HG02973 (cell line): ENCODE results near the gene ZBTB42.

ENCODE experiments used
- ATAC-seq: cut with Tn5 transposase; IDR thresholded peaks from one replicate; pipeline ENCODE4 v1.9.1; 2021; ENCODE audit warnings: moderate library complexity; ENCODE audit not compliant: unreplicated experiment

The ZBTB42 gene

GRCh38 chr14:104782086-104782807 lies 18.7 kb upstream of the ZBTB42 start:
- no peak for ATAC-seq

DNA sequence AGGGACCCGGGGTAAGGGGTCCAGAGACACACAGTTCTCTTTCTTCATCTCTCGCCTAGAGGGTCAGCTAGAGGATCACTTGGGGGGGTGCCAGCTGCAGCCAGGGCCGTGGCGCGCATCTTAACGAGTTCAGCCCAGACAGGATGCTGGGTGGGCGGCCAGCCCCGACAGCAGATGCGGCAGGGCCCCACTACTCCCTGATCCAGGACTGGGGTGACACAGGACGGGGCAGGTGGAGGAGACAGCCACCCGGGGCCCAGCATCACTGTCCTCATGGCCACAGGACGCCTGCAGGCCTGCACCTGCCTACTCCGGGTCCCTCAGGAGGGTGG lies 18.1 kb upstream of the ZBTB42 start:
- no peak for ATAC-seq

DNA sequence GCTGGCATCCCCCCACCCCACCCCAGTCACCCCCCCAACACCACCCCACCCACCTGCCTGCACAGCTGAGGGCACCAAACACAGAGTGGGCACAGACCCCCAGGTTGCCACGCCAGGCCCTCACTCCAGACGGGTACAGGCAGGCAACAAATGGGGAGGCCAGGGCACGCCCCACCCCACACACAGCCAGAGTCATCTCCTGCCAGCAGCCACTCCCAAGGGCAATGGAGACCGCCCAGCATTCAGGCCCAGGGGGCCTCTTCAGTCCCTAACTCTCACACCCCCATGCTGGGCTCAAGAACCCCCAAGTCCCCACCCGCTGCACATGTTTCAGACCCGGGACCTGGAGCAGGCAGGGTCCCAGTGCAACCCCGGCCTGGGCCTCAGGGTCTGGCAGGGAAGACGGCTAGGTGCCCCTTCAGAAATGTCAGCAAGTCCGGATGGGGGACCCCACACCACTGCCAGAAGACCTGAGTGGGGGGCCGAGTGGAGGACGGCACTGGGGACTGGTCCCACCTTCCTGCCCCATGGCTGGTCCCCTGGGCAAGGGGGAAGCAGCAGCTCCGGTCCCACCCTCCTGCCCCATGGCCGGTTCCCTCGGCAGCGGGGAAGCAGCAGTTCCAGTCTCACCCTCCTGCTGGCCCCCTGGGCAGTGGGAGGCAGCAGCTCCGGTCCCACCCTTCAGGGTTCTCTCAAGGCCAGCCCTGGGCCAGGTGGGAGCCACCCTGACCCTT lies 17.2 kb upstream of the ZBTB42 start:
- ATAC-seq, result no peak

DNA sequence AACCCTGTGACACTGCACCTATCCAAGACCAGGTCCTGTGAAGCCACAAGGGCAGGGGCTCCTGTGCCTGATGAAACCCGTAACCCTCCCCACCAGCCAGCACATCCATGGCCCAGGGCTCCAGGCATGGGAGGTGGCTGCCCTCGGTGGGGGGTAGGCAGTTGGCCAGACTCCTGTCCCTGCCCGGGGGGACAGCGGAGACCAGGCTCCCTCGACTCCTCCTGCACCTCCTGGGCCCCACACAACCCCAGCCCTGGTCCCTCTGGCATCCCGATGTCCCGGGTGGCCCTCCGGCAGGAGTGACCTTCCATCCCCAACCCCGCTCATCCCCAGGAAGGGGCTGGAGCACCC lies 16.7 kb upstream of the ZBTB42 start:
- ATAC-seq, result no peak

DNA sequence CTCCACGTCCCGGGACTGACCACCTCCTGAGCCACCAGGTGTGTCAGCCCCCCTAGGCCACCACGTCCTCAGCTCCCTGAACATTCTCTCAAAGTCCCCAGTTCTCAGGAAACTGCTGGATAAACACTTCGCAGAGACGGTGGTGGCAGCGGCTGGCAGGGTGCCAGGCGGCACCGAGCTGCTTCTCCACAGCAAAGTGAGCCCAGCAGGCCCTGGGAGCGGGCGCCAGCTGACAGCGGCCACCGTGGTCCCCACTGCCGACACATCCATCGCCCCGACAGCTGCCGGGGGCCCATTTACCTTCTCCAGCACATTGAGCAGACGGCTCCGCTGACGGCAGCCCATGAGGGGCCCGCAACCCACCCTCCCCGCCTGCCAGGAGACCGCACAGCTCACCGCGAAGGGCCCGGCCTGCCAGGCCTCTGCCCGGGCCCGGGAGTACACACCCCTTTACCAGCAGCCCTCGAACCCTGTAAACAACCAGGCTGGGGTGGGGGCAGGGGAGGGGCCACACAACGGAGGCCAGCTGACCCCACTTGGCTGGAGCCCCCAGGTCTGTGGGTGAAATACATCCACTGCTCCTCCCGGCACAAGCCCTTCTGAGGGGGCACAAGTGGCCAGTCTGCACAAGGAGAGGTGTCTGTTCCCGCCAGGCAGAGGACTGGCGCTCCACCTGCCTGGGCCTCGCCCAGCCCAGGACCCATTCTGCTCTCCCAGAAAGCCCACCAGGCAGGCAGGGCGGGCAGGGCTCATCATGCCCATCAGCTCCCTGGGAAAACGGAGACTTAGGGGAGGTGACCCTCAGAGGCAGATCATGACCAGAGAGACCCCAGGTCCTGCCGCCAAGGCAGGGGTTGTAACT lies 15.8 kb upstream of the ZBTB42 start:
- ATAC-seq, result no peak

- ATAC-seq, result no peak
Observed at GRCh38 chr14:104785708-104786080, 15.2 kb upstream of the ZBTB42 start.

DNA sequence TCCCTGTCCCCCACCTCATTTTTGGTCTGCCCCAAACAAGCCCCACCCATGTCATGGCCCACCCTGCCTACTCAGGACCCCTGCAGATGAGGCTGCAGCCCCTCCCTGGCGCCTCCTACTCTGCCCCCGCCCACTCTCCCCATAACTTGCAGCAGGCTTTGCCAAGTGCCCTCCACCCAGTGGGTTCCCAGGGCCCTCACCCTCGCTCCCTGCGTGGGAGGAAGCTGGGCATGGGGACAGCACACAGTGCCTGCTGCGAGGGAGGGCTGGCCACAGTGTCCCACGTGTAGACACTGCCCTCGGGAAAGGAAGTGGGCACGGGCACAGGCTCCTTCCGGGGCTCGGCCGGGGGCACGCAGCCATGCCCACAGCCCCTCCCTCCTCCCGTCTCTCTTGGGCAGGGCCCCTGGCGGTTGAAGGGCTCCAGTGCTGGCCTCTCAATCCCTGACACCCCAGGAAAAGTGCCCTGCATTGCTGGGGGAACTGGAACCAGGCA lies 14.8 kb upstream of the ZBTB42 start:
- ATAC-seq, result no peak

DNA sequence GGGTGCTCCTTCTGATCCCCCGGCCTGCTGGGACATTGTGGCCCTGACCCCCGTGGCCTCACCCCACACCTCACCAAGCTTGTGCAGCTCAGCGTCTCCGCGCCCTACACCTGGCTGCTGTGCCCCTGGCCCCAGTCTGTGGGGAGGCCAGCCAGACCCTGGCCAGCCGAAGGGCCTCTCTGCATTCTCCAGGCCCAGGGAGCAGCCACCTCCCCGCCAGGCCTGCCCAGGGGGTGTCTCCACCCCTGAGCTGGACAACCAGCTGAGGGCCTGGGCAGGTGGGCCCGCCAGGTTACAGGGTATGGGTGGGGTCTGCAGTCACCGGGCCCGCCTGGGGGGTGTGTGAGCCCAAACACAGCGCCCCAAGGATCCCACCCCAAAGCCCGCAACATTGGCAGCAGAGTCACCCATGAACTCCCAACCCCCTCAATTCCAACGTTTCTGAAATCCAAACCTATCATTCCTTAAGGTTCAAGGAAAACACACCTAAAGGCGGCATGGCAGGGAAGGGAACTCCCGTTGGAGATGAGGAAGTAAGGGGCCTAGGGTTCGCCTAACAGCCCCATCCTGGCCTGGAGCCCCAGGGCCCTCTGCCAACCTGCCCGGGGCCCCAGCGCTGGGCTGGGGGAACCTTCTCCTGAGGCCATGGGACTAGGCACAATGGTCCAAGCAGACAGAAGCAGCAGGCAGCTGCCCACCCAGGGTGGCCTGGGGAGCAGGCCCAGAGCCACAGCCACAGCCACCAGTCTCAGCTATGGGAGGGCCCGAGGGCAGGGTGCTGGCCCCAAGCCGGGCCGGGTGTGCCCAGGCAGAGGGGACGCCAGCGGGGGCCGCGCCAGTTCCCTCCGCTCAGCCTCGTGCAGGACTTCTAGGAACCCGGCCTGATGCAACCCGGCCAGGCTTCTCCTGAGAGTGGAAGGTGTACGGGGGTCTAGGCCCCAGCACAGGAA lies 13.9 kb upstream of the ZBTB42 start:
- ATAC-seq, result no peak

DNA sequence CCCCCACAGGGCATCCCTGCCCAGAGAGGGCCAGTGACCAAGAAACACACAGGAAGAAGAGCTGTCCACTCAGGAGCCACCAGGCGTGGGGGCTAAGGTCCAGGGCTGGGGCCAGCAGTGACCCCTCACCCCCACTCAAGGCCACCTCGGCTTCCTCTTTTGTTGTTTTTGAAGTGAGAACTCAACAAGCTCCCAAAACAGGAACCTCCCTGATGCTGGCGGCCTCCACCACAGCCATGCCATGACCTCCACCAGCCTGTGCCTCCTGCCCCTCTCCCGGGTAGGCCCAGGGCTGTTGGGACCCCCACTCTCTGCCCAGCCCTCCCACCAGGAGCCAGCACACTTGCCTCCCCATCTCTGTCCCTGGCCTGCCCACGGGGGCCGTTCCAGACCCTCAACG lies 13.2 kb upstream of the ZBTB42 start:
- ATAC-seq, result no peak

DNA sequence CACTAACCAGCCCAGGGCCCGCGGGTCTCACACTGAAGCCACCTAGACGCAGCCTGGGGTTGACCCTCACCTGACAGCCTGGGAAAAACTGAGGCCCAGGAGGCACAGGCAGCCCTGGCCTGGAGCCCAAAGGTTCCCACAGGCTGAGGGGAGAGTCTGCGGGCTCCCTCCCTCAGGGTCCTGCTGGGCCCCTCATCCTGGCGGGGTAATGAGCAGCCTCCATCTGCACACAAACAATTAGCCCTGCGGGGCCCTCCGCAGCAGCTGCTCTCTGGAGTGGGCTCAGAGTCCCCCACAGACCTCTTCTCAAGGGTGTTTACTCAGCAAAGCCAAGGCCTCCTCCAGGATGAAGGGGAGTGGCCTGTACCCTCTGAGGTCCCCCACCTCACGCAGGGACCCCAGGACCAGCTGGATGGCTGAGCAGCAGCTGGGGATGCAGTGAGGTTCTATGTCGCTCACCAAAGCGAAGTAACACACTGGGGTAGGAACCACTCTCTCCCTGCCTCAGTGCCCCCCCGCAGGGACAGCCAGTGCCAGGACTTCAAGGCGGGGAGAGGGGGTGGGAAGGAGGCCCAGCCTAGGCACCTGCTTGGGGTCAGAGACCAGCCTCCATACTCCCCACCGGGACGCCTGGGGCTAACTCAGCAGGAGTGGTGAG lies 12.6 kb upstream of the ZBTB42 start:
- ATAC-seq, result no peak

- no peak for ATAC-seq
Observed at GRCh38 chr14:104788873-104789663, 11.8 kb upstream of the ZBTB42 start.

GRCh38 chr14:104789752-104790743 lies 10.9 kb upstream of the ZBTB42 start:
- ATAC-seq, result no peak

DNA sequence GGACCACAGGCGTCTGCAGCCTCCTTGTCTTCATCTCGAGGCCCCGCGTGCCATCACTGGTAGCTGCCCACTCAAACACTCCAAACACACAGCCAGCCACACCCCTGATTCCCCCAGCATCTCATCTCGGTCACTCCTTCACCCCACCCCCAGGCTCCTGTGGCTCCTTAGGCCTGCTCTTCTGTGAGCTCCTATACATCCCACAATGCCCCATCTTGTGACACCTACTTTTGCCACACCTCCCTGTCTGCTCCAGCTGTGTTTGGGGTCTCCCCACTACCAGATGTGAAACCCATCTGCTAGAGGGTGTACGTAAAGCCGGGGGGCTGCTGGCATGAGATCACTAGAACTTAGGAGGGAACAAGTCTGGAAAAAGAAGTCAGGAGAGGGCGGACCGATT lies 9.5 kb upstream of the ZBTB42 start:
- no peak for ATAC-seq

DNA sequence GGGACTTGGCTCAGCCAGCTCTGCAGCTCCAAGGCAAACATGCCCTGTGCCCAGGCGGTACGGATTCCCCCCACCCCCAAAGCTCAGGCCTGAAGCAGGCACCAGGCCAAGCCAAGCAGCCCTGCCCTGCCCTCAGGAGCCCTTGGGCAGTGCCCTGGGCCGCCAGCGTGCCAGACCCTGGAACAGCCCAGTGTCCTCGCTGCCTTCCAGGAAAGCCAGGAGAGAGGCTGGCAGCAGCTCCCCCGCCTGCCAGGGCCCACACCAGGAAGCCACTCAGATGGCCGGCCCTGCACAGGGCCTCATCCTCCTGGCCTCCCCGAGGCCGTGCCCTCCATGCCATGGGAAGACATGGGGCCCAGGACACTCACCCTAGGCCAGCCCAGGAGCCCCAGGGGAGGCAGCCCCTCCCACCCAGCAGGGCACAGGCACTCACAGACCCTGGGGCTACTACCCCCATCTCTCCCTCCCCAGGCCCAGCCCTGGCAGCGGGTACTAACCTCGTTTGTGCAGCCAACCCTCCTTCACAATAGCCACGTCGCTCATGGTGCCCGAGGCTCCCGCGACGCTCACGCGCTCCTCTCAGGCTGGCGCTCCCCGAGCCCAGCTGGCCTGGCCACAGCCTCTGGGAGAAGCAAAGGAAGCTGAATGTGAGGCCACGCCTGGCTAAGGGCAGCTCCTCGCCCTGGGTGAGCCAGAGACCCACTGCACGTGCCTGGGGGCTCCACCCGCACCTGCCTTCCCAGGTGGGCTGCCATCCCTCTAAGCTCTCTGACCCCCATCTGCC lies 8.6 kb upstream of the ZBTB42 start:
- ATAC-seq, result no peak

GRCh38 chr14:104792945-104793702 lies 7.8 kb upstream of the ZBTB42 start:
- no peak for ATAC-seq

DNA sequence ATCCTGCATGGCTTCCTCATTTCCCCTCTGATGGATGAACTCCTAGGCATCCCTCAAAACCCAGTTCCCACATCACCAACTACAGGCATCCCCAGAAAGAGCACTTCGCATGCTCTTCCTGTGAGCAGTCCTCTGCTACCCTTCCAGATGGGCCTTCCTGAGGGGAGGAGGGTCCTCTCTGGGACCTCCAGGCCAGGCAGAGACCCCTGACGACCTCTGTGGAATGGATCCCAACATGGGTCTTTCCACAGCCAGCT lies 7.3 kb upstream of the ZBTB42 start:
- ATAC-seq, result no peak

DNA sequence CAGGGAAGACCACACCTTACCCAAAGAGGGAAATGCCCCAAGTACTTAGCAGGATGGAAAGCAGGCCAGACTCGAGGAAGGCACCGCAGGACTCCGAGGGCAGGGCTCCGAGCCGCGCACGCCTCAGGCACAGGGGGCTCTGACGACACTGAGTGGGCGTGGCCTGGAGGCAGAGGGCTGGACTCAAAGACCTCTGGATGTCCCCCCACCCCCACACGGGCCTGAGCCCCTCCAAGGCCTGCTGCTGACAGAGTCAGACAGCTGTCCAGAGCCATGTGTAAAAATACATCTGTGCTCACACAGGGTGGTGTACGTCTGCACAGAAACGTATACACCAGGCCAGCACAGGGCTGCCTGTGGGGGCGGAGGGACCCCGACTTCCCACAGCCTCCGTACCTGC lies 6.8 kb upstream of the ZBTB42 start:
- ATAC-seq, result no peak
